HEK293T (cell line): ENCODE results near the gene SLC9A9.

Source experiments
- BHLHE40 ChIP-seq: fragments of 450-650 bp; IDR thresholded peaks from 2 replicates; pipeline ENCODE4 v1.6.1; 2016; ENCODE audit warnings: mild to moderate bottlenecking, moderate library complexity, borderline replicate concordance
- CTBP1 ChIP-seq: fragments of 450-650 bp; IDR thresholded peaks from 2 replicates; pipeline ENCODE4 v1.6.1; 2016; ENCODE audit warnings: borderline replicate concordance
- ELF4 ChIP-seq: fragments of 450-650 bp; IDR thresholded peaks from 2 replicates; pipeline ENCODE4 v1.6.1; 2017; ENCODE audit warnings: antibody characterized with exemption
- FOXA1 ChIP-seq: fragments of 450-650 bp; IDR thresholded peaks from 2 replicates; pipeline ENCODE4 v1.6.1; 2016; ENCODE audit warnings: mild to moderate bottlenecking
- FOXK2 ChIP-seq: fragments of 450-650 bp; IDR thresholded peaks from 2 replicates; pipeline ENCODE4 v1.6.1; 2016; ENCODE audit warnings: mild to moderate bottlenecking
- HDGF ChIP-seq: fragments of 450-650 bp; IDR thresholded peaks from 2 replicates; pipeline ENCODE4 v1.6.1; 2017; ENCODE audit warnings: antibody characterized with exemption, borderline replicate concordance
- L3MBTL2 ChIP-seq: fragments of 450-650 bp; conservative IDR thresholded peaks from 2 replicates; pipeline ENCODE4 v1.6.1; 2016; ENCODE audit warnings: mild to moderate bottlenecking
- LEF1 ChIP-seq: fragments of 450-650 bp; IDR thresholded peaks from 2 replicates; pipeline ENCODE4 v1.6.1; 2017; ENCODE audit warnings: mild to moderate bottlenecking, borderline replicate concordance
- NFRKB ChIP-seq: fragments of 450-650 bp; IDR thresholded peaks from 2 replicates; pipeline ENCODE4 v1.6.1; 2016; ENCODE audit warnings: mild to moderate bottlenecking, moderate library complexity
- PKNOX1 ChIP-seq: fragments of 450-650 bp; IDR thresholded peaks from 2 replicates; pipeline ENCODE4 v1.6.1; 2016
- SP1 ChIP-seq: fragments of 450-650 bp; IDR thresholded peaks from 2 replicates; pipeline ENCODE4 v1.6.1; 2017
- SUZ12 ChIP-seq: fragments of 450-650 bp; IDR thresholded peaks from 2 replicates; pipeline ENCODE4 v1.6.1; 2016; ENCODE audit warnings: mild to moderate bottlenecking

- no peak for TF ChIP-seq SP1
- TF ChIP-seq LEF1, result no peak
- no peak for TF ChIP-seq ELF4
- TF ChIP-seq NFRKB, result no peak
- TF ChIP-seq FOXA1, result no peak
- TF ChIP-seq BHLHE40, result no peak
- no peak for TF ChIP-seq PKNOX1
- no peak for TF ChIP-seq FOXK2
- no peak for TF ChIP-seq SUZ12
- no peak for TF ChIP-seq HDGF
- no peak for TF ChIP-seq CTBP1
- no peak for TF ChIP-seq L3MBTL2
These were observed 574.1 kb downstream of the SLC9A9 start for GRCh38 chr3:143273975-143274690.
